DMS153 treated with DMSO at 0.1 percent for 48 hours (cell line): ENCODE measurements around the gene UGT1A4.

ENCODE experiments used
- DNase-seq: peaks from one replicate; lab custom pipeline; 2025; ENCODE audit not compliant: unreplicated experiment; lab: John Stamatoyannopoulos, UW

Gene UGT1A4

DNA sequence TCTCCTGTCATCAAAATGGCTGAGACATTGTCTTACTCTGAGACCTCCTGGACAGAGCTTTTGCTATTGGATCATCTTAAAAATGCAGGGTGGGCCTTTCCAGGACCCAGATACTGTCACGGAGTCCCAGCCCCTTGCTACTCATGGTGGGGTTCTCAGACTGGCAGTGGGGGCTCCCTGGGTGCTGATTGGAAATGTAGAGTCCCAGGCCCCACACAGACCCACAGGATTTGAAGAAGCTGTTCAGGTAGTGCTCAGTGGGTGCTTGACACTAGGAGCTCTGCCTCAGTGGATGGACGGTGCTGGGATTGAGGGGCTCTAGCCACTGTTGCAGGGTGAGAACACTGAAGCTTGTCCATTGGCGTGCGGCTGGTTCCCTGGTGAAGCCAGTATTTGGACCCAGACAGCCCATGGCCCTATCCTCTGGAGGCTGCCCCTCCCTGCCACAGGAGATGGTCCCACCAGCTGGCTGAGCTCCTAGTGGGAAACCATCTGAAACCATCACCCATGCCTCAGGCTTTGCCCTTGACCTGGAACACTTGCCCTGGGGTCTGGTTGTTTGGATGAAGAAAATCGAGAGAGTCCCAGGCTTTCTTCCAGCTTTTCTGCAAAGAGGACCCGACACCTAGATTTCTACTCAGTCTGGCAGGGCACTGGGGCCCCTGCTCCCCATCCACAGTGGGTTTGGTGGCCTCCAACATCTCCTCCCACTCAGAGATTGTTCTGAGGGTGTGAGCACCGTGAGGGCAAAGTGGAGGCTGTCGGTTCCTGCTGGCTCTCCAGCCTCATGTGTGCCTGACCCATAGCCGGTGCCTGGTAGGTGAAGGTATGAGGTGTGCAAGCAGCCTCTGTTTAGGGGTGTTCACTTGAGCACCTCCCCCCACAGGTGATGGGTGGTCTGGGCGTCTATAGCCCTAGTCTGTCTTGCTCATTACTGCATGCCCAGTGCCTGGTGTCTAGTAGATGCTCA lies 89.7 kb downstream of the UGT1A4 start:
- no peak for DNase-seq

DNA sequence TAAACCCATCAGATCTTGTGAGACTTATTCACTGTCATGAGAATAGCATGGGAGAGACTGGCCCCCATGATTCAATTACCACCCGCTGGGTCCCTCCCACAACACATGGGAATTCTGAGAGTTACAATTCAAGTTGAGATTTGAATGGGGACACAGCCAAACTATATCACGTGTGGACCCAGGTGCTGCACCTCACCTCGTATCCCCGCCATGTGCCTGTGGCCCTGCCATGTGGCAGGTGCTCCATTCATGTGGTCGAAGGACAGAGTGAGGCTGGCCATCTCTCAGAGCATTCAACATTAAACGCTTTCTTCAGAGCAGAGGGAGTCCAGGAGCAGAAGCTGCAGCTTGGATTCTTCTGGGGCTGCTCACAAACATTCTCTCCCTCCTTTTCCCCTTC lies 91.8 kb downstream of the UGT1A4 start:
- DNase-seq = no peak

DNA sequence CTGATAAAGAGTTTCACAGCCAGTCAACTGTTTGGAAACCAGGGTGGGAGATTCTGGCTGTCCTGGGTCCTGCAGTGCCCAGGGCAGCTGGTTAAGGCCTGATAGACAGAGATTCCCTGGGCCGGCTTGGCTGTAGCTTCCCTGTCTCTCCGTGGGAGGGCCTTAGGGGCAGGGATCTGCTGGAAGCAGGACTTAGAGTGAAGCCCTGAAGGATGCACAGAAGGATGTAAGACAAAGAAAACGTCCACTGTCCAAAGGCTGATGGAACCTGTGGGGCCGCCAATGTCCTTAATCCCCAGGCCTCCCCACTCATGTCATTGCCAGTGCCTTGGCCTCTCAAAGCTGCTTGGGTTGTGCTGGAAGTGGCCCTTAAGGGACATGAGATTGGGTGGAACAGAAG lies 92.6 kb downstream of the UGT1A4 start:
- no peak for DNase-seq

DNA sequence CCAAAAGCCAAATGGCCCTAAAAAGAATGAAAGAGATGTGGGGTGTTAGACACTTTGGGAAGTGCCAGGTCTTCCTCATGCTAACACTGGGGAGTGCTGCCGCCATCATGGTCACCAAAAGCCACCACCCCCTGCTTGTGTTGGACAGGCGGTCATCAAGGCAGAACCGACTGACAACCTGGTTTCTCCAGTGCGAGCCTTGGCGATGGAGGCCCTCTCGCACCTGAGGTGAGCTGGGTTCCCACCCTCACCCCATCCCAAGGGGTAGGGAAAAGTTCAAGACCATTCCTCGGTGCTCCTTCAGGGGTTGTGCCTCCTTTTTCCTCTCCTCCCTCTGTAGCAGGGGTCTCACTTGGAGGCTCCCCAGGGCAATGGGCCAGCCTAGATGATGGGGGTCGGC lies 93.2 kb downstream of the UGT1A4 start:
- no peak for DNase-seq

DNA sequence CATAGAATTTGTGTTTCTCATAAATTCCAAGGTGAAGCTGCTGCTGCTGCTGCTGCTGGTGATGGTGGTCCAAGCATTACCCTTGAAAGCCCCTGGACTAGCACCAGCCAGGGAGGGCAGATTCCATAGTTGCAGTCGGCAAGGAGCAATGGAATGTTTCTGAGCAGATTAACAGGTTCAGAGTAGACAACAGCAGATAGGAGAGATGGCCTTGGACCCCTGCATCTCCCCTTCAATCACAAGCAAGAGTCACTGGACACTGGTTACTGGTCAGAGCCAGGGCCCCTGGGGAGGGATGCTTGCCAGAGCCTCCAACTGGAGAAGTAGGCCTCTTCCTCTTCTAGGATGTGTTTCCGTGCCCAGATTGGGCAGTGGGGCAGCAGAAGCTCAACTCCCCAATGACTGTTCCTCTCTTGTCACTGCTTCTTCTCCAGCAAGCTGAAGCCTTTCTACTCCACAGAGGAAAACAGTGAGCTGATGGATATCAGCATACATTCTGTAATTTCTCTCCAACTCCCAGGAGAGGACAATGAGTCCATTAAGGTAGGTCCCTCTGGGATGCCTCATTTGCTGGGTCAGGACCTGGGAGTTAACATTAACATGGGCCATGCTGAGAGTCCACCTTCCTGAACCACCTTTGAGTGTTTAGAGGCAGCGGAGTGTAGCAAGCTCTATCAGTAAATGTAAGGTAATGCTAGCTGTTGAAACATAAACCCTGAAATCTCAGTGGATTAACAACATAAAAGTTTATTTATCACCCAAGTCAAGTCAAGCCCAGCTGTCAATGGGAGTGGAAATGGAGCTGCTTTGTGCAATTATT lies 94.9 kb downstream of the UGT1A4 start:
- DNase-seq = no peak

DNA sequence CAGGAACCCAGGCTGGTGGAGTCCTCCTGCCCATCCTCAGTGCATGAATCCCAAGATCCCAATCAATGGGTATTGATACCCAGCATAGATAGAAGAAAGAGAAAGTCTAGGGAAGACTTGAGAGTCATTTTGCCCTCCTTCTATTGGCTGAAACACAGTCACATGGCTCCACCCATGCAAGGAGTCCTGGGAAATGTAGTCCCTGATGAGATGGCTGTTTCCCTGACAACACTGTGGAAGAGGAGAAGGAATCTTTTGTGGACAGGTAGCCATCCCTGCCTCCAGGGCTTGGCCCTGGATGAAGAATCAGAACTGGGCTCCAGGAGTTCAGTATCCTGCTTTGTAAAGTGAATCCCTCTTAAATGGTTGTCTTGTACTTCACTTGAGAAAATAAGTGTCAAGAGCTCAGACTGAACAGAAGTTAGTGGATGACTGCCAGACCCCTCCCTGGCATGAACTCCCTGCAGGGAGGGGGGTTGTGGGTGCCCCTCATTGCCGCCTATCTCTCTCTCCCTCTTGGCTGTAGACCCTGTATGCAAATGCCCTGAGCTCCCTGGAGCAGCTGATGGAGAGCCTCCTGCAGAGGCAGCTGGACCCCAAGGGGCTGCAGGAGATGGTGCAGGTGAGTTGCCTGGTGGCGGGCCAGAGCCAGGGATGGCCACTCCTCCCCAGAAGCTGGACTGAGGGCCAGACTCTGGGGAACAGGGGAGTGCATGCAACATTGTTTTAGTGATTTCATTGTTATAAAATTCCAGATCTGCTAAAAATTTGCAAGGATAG lies 95.7 kb downstream of the UGT1A4 start:
- DNase-seq = no peak

DNA sequence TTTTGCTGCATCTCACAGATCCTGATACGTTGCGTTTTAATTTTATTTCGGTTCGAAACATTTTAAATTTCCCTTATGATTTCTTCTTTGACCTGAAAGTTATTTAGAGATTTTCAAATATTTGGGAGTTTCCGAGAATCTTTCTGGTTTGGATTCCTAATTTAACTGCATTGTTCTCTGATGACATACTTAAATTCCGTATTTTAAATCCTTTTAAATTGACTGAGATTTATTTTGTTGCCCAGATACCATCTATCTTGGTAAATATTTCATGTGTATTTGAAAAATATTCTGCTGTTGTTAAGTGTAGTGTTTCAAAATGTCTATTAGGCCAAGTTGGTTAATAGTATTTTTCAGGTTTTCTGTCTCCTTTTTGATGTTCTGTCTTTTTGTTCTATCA lies 97.3 kb downstream of the UGT1A4 start:
- no peak for DNase-seq

DNA sequence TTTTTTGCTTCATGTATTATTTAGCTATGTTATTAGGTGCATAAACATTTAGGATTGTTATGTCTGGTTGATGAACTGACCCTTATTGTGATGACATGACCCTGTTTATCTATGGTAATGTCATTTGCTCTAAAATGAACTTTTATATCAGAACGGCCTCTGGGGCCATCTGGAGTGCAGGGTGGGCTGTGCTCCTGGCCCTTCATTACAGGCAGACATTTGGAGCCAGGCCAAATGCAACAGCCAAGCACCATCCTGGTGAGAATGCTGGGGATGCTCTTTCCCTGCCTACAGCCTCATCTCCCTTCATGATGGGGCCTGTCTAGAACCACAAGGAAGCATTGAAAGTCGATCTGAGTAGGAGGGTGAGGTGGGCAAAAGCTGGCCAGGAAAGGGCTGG lies 97.8 kb downstream of the UGT1A4 start:
- no peak for DNase-seq

DNA sequence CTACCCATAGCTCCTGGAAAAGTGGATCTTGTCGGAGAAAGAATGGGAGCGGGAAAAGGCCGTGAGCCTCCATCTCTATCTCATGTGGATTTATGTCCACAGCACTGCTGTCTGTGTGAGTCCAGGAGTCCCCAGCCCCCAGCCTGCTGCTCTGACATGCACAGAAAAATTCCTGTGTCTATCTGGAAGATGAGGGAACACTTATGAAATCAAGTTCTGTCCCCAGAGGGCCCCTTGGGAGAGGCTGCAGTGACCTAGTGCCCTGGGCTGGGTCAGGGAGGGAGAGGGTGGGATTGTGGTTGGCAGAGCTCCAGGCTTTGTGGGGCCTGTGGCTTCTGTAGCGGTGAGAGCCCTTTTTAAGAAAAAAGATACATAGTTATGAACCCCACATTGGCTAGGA lies 98.2 kb downstream of the UGT1A4 start:
- DNase-seq = no peak

DNA sequence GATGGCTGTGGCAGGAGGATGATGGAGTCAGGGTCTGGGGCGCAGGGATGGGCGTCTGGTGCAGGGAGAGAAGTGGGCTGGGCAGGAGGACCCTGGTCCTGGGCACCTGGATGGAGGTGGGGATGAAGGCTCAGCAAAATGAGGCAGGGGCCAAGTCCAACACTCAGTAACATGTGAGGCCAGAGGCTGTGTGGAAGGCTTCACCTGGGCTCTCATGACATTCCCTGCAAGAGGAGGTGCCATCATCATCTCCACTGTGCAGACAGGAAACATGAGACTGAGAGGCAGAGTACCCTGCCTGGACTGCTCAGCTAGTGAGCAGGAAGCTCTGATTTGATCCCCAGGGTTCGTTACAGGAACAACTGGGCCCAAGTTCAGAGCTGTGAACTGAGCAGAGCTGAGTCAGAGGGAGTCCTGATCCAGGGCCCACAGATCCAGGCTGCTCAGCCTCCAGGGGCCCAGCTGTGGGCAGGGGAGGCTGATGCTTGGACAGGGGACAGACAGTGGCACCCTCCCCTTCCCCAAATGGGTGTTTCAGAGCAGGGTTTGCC lies 98.9 kb downstream of the UGT1A4 start:
- DNase-seq = no peak

DNA sequence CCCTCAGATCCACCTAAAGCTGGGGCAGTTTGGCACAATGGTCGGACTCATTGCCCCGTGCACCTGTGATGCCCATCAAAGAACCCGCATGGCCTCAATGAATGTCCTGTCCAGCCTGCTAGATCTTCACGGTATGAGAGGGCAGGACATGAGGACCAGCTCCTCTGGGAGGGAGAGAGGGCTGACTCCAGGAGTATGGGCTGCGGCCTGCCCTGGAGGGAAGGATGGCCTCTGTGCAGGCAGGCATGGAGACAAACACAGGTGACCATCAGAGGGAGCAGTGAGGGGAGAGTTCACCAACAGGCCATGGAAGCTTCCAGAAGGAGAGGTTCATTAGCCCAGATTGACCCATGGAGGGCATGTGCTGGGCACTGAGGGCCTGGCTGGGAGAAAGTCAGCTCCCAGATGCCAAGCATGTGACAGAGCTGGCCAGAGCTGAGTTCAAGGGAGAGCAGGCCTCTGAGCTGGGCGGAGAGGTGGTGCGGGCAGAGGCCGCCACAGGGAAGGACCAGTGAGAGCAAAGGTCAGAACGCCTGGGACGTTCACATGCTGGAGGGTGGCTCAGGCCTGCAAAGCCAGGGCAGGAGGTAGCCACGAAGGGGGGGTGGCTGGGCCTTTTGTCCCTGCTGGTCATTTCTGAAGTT lies 99.6 kb downstream of the UGT1A4 start:
- DNase-seq = no peak

DNA sequence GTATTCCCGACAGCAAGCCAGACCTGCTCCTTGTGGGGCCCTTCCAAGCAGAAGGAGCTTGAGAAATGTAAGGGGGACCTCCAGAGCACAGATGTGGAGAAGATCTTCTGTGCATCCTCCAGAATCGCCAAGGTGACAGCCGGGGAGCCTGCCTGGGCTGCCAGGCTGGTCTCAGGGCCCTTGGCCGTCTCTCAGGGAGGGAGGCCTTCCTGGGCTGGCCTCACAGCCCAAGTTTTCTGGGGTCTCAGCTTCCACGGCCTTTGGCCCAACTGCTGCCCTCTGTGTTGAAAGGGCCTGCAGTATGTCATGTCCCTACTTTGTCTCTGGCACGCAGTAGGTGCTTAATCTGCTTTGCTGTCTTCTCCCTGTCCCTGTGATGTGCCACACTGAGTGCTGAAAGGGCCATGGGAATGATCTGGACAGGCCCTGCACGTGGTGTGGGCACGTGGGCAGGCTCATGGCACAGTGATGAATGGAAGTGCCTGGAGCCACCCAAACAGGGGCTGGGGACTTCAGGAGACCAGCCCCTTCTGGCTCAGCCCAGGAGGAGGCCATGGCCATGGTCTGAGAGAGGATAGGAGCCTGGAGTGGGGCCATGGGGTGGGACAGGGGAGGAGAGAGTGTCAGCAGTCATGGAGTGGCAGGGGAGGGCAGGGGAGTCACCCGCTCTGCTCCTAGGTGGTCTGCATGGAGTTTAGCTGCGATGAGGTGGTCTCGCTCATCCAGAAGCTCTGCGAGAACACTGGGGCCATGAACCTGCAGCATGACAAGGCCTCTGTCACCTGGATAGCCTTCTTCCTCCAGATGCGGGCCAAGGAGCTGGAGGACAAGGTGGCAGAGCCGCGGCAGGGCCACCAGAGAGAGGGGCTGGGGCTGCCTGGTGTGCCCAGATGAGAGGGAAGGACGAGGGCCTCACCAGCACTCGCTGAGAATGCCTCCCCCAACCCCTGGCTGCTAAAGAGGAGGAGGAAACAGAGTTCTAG lies 100.4 kb downstream of the UGT1A4 start:
- DNase-seq = no peak

DNA sequence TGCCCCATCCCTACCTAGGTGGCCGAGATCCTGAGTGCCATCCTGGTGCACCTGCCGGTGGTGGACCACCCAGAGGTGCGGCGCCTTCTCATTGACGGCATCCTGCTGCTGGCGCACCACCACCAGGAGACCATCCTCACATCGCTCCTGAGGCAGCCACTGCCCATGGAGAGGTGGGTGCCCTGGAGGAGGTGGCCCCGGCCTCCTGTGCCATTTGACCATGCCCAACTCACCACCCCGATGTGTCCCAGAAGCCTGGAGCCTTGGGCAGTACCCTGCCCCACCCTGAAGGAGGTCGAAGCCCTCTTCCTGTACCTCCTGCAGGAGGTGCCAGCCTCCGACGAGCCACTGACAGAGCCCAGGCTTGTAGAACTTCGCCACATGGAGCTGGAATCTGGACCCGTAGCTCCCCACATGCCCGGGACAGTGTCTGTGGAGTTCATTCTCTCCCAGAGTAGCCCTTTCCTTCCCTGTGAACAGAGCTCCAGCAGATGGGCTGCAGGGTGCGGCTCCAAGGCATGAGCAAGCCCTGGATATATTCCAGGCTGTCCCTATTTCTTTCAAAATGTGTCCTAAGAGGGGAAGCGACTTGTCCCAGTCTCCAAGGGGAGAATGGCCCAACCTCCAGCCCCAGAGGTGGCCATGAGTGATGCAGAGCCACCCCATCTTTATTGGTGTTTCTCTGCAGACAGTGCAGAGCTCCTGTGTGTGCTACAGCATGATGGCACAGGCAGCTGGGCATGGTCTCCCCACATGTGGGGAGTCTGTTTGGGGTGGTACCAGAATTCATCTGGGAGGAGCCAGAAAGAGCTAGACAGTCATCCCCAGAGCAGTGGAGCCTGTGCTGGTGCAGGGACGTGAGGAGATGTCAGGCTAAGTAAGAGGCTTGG lies 101.6 kb downstream of the UGT1A4 start:
- no peak for DNase-seq

DNA sequence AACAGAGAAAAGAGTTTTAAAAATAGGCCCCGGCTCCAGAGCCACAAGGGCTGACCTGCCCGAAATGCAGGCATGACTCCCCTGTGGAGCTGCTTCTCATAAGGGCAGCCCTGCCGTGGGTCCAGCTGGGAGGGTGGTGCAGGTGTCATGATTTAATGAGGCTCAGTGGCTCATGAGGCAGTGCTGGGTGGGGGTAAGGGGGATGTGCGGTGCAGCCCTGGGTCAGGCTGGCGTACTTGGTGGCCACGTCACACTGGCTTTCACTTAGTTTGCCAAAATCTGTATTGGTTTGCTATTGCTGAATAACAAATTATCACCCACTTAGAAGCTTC lies 102.2 kb downstream of the UGT1A4 start:
- DNase-seq = no peak

DNA sequence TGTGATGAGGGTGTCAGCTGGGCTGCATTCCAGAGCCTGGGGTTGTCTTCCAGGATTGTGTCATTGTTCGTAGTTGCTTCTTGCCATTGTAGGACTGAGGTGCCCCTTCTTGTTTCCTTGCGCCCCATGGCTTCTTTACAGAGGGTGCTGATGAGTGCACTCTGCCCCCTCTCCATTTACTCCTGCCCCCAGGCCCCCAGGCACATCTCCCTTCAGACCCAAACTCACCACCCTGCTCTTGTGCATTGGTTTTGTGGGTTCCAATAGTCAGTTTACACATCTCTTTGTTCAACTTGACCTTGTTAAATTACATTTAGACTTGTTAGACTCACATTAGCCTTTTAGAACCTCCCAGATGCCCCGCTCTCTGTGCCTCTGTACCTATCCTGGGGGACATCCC lies 102.7 kb downstream of the UGT1A4 start:
- no peak for DNase-seq

DNA sequence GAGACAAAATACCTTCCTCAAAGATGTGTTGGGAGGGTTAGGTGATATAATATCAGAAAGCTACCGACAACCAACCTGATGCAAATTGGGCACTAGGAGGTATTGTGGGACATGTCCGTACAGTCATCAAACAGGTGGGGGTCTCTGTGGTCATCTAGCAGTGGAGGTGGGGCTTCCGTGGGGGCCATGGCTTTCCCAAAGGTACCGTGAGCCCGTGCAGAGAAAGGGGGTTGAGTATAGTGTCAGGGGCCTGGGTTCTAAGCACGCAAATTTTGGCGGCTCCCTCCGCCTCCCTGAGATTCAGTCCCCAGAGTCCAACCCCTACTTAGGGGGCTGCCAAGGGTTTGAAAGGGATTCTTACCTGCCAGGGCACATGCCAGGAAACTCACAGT lies 103.2 kb downstream of the UGT1A4 start:
- no peak for DNase-seq

DNA sequence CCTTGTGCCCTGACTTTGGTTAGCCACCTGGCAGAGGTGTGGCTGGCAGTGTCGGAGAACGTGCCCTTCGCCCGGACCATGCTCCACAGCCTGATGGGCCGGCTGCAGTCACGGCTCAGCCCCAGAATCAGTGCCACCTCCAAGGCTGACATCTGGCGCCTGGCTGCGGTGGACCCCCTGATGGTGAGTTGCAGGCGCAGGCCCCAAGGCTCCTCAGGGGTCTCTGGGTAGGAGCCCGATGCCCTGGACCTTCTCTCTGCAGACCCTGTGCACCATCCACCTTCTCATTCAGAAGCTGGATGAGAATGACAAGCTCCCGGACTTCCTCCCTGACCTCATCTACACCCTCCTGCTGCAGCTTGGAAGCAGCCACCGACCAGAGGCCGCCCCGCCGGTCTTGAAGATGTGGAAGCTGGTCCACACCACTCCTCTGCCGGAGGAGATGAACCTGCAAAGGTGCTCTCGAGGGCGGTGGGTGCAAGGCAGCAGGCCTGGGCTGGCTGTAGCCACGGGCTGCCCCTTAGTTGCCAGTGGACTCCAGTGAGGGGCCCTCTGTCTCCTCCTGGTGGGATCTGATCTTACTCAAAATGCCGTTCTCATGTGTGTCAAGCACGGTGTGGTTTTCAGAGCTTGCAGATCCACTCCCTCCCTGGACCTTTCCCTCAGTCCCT lies 103.7 kb downstream of the UGT1A4 start:
- DNase-seq = no peak
